H1 (cell line): Measurements from ENCODE around the gene FBXO17. TPM values are rescaled to one million over a fixed set of nuclear protein-coding genes. Genes with fewer than 3 reads are reported as not detected.

Source experiments
- CTCF ChIA-PET: fragments of 300-600 bp; sonication (Branson Sonifier 250); formaldehyde crosslinking; loops from one replicate; lab custom pipeline; 2021; ENCODE audit not compliant: partially characterized antibody; lab: Charles Lee
- POLR2A ChIA-PET: fragments of 300-600 bp; sonication (Branson Sonifier 250); formaldehyde crosslinking; loops from one replicate; lab custom pipeline; 2021; ENCODE audit warnings: inconsistent platforms; ENCODE audit not compliant: partially characterized antibody; lab: Charles Lee
- DNase-seq, 2 experiments: peaks; one replicate each; pipeline versions ENCODE4 v3.0.0 to v3.0.0-alpha.2; 2010 to 2022; ENCODE audit warnings: low spot score in 2 of 2, low read depth in 1 of 2, mixed read lengths in 1 of 2
- FAIRE-seq: peaks from 2 replicates; lab custom pipeline; 2011; peaks lifted over from hg19 to GRCh38; lab: Jason Lieb, UNC
- H2AFZ ChIP-seq: 2 replicates; pipeline ENCODE4 v1.8.1; 2012; ENCODE audit warnings: low read length, inconsistent platforms
- H2AK5ac ChIP-seq: 2 replicates; pipeline ENCODE4 v1.6.1; 2013; ENCODE audit warnings: low read depth, low read length
- H2BK120ac ChIP-seq: replicated peaks from 2 replicates; pipeline ENCODE3; 2013; ENCODE audit warnings: low read depth, low read length, inconsistent platforms
- H2BK12ac ChIP-seq: 2 replicates; pipeline ENCODE4 v1.6.1; 2013; ENCODE audit warnings: low read depth, low read length
- H2BK15ac ChIP-seq: 2 replicates; pipeline ENCODE4 v1.6.1; 2013; ENCODE audit warnings: low read length
- H2BK20ac ChIP-seq: 2 replicates; pipeline ENCODE4 v1.6.1; 2013; ENCODE audit warnings: low read length
- H2BK5ac ChIP-seq: 2 replicates; pipeline ENCODE4 v1.6.1; 2013; ENCODE audit warnings: low read depth, low read length
- H3K14ac ChIP-seq: 2 replicates; pipeline ENCODE4 v1.6.1; 2013; ENCODE audit warnings: inconsistent platforms; ENCODE audit not compliant: insufficient read length
- H3K18ac ChIP-seq: 2 replicates; pipeline ENCODE4 v1.6.1; 2013; ENCODE audit warnings: low read length; ENCODE audit errors: extremely low read depth
- H3K23ac ChIP-seq: 2 replicates; pipeline ENCODE4 v1.6.1; 2013; ENCODE audit warnings: inconsistent platforms; ENCODE audit not compliant: insufficient read length
- H3K23me2 ChIP-seq: 2 replicates; pipeline ENCODE4 v1.6.1; 2013; ENCODE audit warnings: low read depth, low read length
- H3K27ac ChIP-seq: 2 replicates; pipeline ENCODE4 v1.6.1; 2011; ENCODE audit warnings: low read depth, low read length, inconsistent platforms
- H3K27me3 ChIP-seq, 4 experiments: replicated peaks in 1 of 4; 1 replicate in 1 of 4; 2 replicates in 3 of 4; pipeline versions ENCODE4 v1.6.1 to v1.8.1; 2011 to 2013; ENCODE audit warnings: low read length in 3 of 4, mild to moderate bottlenecking in 3 of 4, inconsistent platforms in 2 of 4, mixed read lengths in 2 of 4, moderate library complexity in 1 of 4; ENCODE audit not compliant: control insufficient read depth in 3 of 4, insufficient read depth in 3 of 4; ENCODE audit errors: extremely low read depth in 1 of 4
- H3K36me3 ChIP-seq, 4 experiments: 2 replicates each; pipeline versions ENCODE4 v1.6.1 to v1.8.1; 2011 to 2013; ENCODE audit warnings: mild to moderate bottlenecking in 4 of 4, low read length in 3 of 4, moderate library complexity in 2 of 4, control low read depth in 1 of 4, inconsistent platforms in 1 of 4; ENCODE audit not compliant: insufficient read depth in 4 of 4, control insufficient read depth in 2 of 4
- H3K4ac ChIP-seq: replicated peaks from 2 replicates; pipeline ENCODE3; 2013; ENCODE audit warnings: low read length, low read depth, mixed read lengths, inconsistent platforms; ENCODE audit not compliant: insufficient read length
- H3K4me1 ChIP-seq, 4 experiments: replicated peaks in 1 of 4; 1 replicate in 1 of 4; 2 replicates in 3 of 4; pipeline versions ENCODE4 v1.6.1 to v1.8.1; 2011 to 2013; ENCODE audit warnings: low read length in 3 of 4, inconsistent platforms in 2 of 4, mixed read lengths in 1 of 4; ENCODE audit not compliant: insufficient read depth in 4 of 4, control insufficient read depth in 3 of 4
- H3K4me2 ChIP-seq, 2 experiments: 2 replicates each; pipeline versions ENCODE4 v1.6.1 to v1.8.1; 2011 to 2013; ENCODE audit warnings: low read depth in 2 of 2, low read length in 2 of 2, control low read depth in 1 of 2, inconsistent platforms in 1 of 2, mild to moderate bottlenecking in 1 of 2; ENCODE audit not compliant: insufficient read depth in 1 of 2
- H3K4me3 ChIP-seq, 4 experiments: fragments of 200-600, 300-600 bp in 1 of 4; sonication (generic), shearing (Covaris generic), sonication (Bioruptor Twin) in 1 of 4; 2 replicates each; pipeline versions ENCODE4 v1.5.1 to v1.8.1; 2011 to 2016; ENCODE audit warnings: low read length in 4 of 4, low read depth in 3 of 4, control low read depth in 2 of 4, inconsistent platforms in 2 of 4, mild to moderate bottlenecking in 2 of 4, mixed read lengths in 1 of 4, moderate library complexity in 1 of 4; ENCODE audit not compliant: insufficient read depth in 2 of 4; ENCODE audit errors: extremely low read depth in 1 of 4
- H3K56ac ChIP-seq: replicated peaks from 2 replicates; pipeline ENCODE3; 2013; ENCODE audit warnings: low read depth, mild to moderate bottlenecking, mixed read lengths, low read length, inconsistent platforms; ENCODE audit not compliant: insufficient read length
- H3K79me1 ChIP-seq: 2 replicates; pipeline ENCODE4 v1.6.1; 2013; ENCODE audit warnings: low read depth, low read length, control low read depth
- H3K79me2 ChIP-seq, 2 experiments: 2 replicates each; pipeline versions ENCODE4 v1.6.1 to v1.8.1; 2012 to 2013; ENCODE audit warnings: low read length in 2 of 2, mild to moderate bottlenecking in 2 of 2, inconsistent platforms in 1 of 2; ENCODE audit not compliant: insufficient read depth in 2 of 2, control insufficient read depth in 1 of 2
- H3K9ac ChIP-seq, 4 experiments: replicated peaks in 1 of 4; 1 replicate in 1 of 4; 2 replicates in 3 of 4; pipeline versions ENCODE4 v1.6.1 to v1.8.1; 2011 to 2013; ENCODE audit warnings: low read depth in 3 of 4, low read length in 3 of 4, control low read depth in 2 of 4, mild to moderate bottlenecking in 2 of 4, moderate library complexity in 2 of 4, inconsistent platforms in 1 of 4; ENCODE audit errors: extremely low read depth in 1 of 4
- H3K9me3 ChIP-seq, 2 experiments: 2 replicates each; pipeline versions ENCODE4 v1.6.1 to v1.8.1; 2012 to 2013; ENCODE audit warnings: mild to moderate bottlenecking in 2 of 2, moderate library complexity in 2 of 2, control low read depth in 1 of 2, inconsistent platforms in 1 of 2, low read depth in 1 of 2, low read length in 1 of 2, mixed read lengths in 1 of 2; ENCODE audit not compliant: insufficient read depth in 2 of 2
- H4K20me1 ChIP-seq, 2 experiments: replicated peaks in 1 of 2; 2 replicates each; pipeline versions ENCODE3 to v1.8.1; 2011 to 2013; ENCODE audit warnings: inconsistent platforms in 2 of 2, low read length in 2 of 2, mild to moderate bottlenecking in 1 of 2; ENCODE audit not compliant: insufficient read depth in 2 of 2, control insufficient read depth in 1 of 2
- H4K5ac ChIP-seq: 2 replicates; pipeline ENCODE4 v1.6.1; 2013; ENCODE audit warnings: low read length, low read depth, mixed read lengths, inconsistent platforms; ENCODE audit not compliant: insufficient read length
- H4K8ac ChIP-seq: 2 replicates; pipeline ENCODE4 v1.8.0; 2013; ENCODE audit warnings: mild to moderate bottlenecking, moderate library complexity, low read length, inconsistent platforms; ENCODE audit not compliant: insufficient read depth; ENCODE audit errors: extremely low read depth
- H4K91ac ChIP-seq: replicated peaks from 2 replicates; pipeline ENCODE3; 2013; ENCODE audit warnings: low read length, mixed read lengths, inconsistent platforms; ENCODE audit not compliant: insufficient read length
- BACH1 ChIP-seq: IDR thresholded peaks from 2 replicates; pipeline ENCODE4 v1.6.1; 2012; ENCODE audit warnings: low read length, improper control_type of control experiment
- CREB1 ChIP-seq: IDR thresholded peaks from 2 replicates; pipeline ENCODE4 v1.6.1; 2012; ENCODE audit warnings: inconsistent platforms
- FOSL1 ChIP-seq: IDR thresholded peaks from 2 replicates; pipeline ENCODE4 v1.6.1; 2011; ENCODE audit warnings: mild to moderate bottlenecking, low read depth, low read length, moderate library complexity; ENCODE audit not compliant: insufficient read depth
- HDAC6 ChIP-seq: IDR thresholded peaks from one replicate; pipeline ENCODE4 v1.7.1; 2012; ENCODE audit warnings: low read depth, mild to moderate bottlenecking, inconsistent platforms, low read length, moderate library complexity
- POU5F1 ChIP-seq: IDR thresholded peaks from 2 replicates; pipeline ENCODE4 v1.6.1; 2011; ENCODE audit warnings: low read depth, mild to moderate bottlenecking, low read length, moderate library complexity
- RFX5 ChIP-seq: IDR thresholded peaks from 2 replicates; pipeline ENCODE4 v1.6.1; 2011; ENCODE audit warnings: low read depth, low read length, improper control_type of control experiment, borderline replicate concordance
- RXRA ChIP-seq: IDR thresholded peaks from 2 replicates; pipeline ENCODE4 v1.6.1; 2011; ENCODE audit warnings: low read depth, mild to moderate bottlenecking, low read length, moderate library complexity; ENCODE audit not compliant: insufficient read depth
- SP2 ChIP-seq: IDR thresholded peaks from 2 replicates; pipeline ENCODE4 v1.6.1; 2012; ENCODE audit warnings: mild to moderate bottlenecking, low read length, inconsistent platforms
- SUZ12 ChIP-seq: fragments of 200-600 bp; sonication (generic); IDR thresholded peaks from 2 replicates; pipeline ENCODE4 v1.6.1; 2012; ENCODE audit warnings: mild to moderate bottlenecking, inconsistent platforms, low read length, moderate library complexity, mixed read lengths
- WGBS, 2 experiments: shearing (Covaris generic) in 1 of 2; methylation state at CpG; one replicate each; pipeline versions ENCODE4 v1.1.6 to v1.1.7; 2013 to 2015; ENCODE audit warnings: low lambda C conversion rate in 2 of 2, mixed read lengths in 2 of 2, inconsistent platforms in 1 of 2, low coverage in 1 of 2, missing lambda C conversion rate in 1 of 2; ENCODE audit not compliant: insufficient replicate concordance in 2 of 2, insufficient coverage in 1 of 2, insufficient read length in 1 of 2; ENCODE audit errors: extremely low coverage in 1 of 2, missing lambda C conversion rate in 1 of 2; 5-methylcytosine and 5-hydroxymethylcytosine counted together
- polyA plus RNA-seq, 7 experiments: library from polyadenylated mRNA; depleted of rRNA in 3 of 7; stranded (reverse) in 5 of 7; unstranded in 2 of 7; fragments of >200 nt in 5 of 7; fragments of 200-250 nt in 2 of 7; gene quantifications; 1 replicate in 5 of 7; 2 replicates in 1 of 7; 4 replicates in 1 of 7; pipeline versions ENCODE4 v1.2.1 to v1.2.3, GENCODE V29; 2011 to 2013; ENCODE audit warnings: missing spikeins in 2 of 7, mixed read lengths in 2 of 7
- total RNA-seq: library from RNA; stranded (reverse); fragmentation: NEBNext Ultra II Directional; extraction: Animal tissue kit (Norgen Biotek cat#: 25700); gene quantifications from 2 replicates; pipeline ENCODE4 v1.2.1, GENCODE V29; 2021

FBXO17 gene
- total and polyA plus RNA-seq, 2 of the 8 experiments (the other 6 are each of a cell fraction or from before 2014, with no cell fraction given) = 11.7 to 15.3 TPM

DNA sequence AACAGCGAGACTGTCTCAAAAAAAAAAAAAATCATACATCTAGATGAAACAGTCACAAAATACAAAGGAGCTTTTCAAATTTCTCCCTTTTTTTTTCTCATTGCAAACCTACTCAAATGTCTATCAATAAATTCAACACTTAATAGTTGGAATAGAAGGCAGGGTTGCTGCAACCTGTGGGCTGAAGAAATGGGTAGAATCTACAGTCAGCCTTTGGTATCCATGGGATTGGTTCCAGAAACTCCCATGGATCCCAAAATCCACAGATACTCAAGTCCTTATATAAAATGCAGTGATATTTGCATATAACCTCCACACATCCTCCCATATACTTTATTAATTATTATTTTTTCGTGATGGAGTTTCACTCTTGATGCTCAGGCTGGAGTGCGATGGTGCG is 42.1 kb upstream of the FBXO17 start:
- Histone ChIP-seq H3K9me3 (no peaks in the 10 kb centered on the region), H3K56ac (no peak overlapping the region), H3K36me3 (no peaks in the 10 kb centered on the region; a peak in 1 of 8 replicates), H2AK5ac (no peak overlapping the region), H3K14ac (no peak overlapping the region), H3K79me1 (no peaks in the 10 kb centered on the region), H2BK20ac (no peak overlapping the region), H2BK5ac (no peak overlapping the region), H3K27me3 (no peaks in the 10 kb centered on the region), H2BK15ac (no peak overlapping the region), H3K18ac (no peak overlapping the region), H2AFZ (no peak overlapping the region), H3K9ac (no peak overlapping the region), H4K5ac (no peak overlapping the region), H4K91ac (no peak overlapping the region), H2BK120ac (no peak overlapping the region), H3K4me2 (no peak overlapping the region), H2BK12ac (no peak overlapping the region), H3K4me3 (no peak overlapping the region), H4K8ac (no peak overlapping the region), H3K4ac (no peak overlapping the region), H3K27ac (no peak overlapping the region), H4K20me1 (no peaks in the 10 kb centered on the region), H3K23me2 (no peaks in the 10 kb centered on the region), H3K23ac (no peak overlapping the region), H3K4me1 (no peaks in the 10 kb centered on the region), H3K79me2 (no peaks in the 10 kb centered on the region)
- FAIRE-seq = no peak
- POLR2A ChIA-PET = no interaction called here
- CTCF ChIA-PET = no interaction called here
- WGBS, 2 experiments = 95% methylated on average over 4 of the region's 4 CpGs; no CpG with 5 or more reads in 1 of the 2 experiments
- DNase-seq = no peak
- TF ChIP-seq CREB1 (no peak), POU5F1 (no peak), BACH1 (no peak), SP2 (no peak), SUZ12 (no peak), RXRA (no peak), RFX5 (no peak), FOSL1 (no peak), HDAC6 (no peak)
